Measurements from ENCODE around the gene PSMD6.

PSMD6 gene

DNA sequence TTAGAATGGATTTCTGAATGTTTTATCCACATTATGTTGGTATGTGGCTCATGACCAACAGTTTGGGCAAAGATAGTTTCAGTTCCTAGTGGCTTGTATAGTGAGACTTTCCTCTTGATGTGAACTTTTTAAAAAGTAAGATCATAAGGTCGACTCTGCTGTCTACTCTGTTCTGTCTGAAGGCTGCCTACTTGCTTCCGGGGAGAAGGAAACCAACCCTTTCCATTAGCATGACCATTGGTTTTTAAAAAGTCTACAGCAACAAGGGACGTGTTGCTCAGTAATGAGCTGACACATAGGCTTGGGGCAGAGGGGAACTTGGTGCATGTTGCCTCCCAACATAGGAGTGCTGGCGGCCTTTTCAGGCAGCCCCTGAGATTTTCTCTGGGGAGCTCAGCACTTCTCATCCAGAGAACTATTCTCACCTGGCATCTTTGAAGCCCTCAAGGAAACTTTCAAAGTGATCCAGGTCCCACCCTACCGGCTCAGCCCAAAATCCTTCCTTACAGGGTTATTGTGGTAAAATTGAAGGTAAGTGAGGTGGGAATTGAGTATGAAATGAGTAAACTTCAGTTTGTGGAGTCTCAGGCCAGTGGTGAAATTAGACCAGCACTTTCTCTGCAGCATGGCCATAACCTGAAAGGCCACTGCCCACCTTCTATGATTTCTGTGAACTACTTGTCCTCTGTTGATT, 30.6 kb downstream of the PSMD6 start:
- no peaks in the 10 kb centered on the region for H3K27me3 ChIP-seq
- H3K9me3 ChIP-seq = no peaks in the 10 kb centered on the region
- H3K36me3 ChIP-seq = peaks cover 49% of the 10 kb centered on the region
- no peak overlapping the region for H3K4me3 ChIP-seq (ENCODE audit: low read depth, low read length)
- TF ChIP-seq, protein P1, sequence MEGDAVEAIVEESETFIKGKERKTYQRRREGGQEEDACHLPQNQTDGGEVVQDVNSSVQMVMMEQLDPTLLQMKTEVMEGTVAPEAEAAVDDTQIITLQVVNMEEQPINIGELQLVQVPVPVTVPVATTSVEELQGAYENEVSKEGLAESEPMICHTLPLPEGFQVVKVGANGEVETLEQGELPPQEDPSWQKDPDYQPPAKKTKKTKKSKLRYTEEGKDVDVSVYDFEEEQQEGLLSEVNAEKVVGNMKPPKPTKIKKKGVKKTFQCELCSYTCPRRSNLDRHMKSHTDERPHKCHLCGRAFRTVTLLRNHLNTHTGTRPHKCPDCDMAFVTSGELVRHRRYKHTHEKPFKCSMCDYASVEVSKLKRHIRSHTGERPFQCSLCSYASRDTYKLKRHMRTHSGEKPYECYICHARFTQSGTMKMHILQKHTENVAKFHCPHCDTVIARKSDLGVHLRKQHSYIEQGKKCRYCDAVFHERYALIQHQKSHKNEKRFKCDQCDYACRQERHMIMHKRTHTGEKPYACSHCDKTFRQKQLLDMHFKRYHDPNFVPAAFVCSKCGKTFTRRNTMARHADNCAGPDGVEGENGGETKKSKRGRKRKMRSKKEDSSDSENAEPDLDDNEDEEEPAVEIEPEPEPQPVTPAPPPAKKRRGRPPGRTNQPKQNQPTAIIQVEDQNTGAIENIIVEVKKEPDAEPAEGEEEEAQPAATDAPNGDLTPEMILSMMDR (IDR thresholded peaks at IDR 0.05; ENCODE audit: low read depth, low read length) = no peak
- no peak for DNase-seq
- H3K4me1 ChIP-seq = no peaks in the 10 kb centered on the region

DNA sequence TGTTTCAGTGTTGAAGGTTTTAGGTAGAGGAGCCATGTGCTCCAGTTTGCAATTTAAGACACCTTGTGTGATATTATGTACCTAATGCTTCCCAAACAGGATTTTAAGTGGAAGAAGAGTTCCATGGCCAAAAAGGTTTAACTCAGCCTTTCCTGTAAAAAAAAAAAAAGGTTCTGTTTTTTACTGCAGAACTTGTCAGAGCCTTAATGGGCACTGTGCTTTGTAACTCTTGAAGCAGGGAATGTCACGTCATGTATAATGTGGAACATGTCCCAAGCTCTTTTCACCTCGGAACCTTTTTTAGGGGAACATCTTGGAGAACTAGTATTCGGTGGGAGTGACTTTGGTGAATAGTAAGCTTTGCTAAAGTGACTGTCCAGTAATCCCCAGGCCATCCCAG, 31.6 kb downstream of the PSMD6 start:
- DNase-seq = no peak
- Histone ChIP-seq H3K36me3 (peaks cover 49% of the 10 kb centered on the region), H3K27me3 (no peaks in the 10 kb centered on the region), H3K4me1 (no peaks in the 10 kb centered on the region), H3K9me3 (no peaks in the 10 kb centered on the region), H3K4me3 (ENCODE audit: low read depth, low read length) (no peak overlapping the region)
- TF ChIP-seq, protein P1 (IDR thresholded peaks at IDR 0.05; ENCODE audit: low read depth, low read length) = no peak

DNA sequence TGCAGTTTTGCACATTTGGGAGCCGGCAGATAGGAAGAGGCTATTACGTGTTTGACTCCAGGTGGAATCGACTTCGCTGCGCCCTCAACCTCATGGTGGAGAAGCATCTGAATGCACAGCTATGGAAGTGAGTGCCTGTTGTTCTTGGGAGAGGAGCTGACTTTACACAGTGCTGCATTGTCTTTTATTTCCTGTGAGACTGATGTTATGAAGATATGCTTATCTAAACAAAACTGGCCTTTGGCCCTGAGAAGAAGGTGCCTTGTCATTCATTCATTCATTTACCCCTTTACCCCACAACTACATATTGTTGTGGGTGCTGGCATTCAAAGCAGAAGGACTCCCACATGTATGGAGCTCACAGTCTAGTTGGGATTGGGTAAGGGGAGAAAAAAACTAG, 32.6 kb downstream of the PSMD6 start:
- Histone ChIP-seq H3K4me3 (ENCODE audit: low read depth, low read length) (no peak overlapping the region), H3K36me3 (peaks cover 44% of the 10 kb centered on the region), H3K27me3 (no peaks in the 10 kb centered on the region), H3K9me3 (no peaks in the 10 kb centered on the region), H3K4me1 (no peaks in the 10 kb centered on the region)
- DNase-seq = no peak
- TF ChIP-seq, protein P1 (IDR thresholded peaks at IDR 0.05; ENCODE audit: low read depth, low read length) = no peak

DNA sequence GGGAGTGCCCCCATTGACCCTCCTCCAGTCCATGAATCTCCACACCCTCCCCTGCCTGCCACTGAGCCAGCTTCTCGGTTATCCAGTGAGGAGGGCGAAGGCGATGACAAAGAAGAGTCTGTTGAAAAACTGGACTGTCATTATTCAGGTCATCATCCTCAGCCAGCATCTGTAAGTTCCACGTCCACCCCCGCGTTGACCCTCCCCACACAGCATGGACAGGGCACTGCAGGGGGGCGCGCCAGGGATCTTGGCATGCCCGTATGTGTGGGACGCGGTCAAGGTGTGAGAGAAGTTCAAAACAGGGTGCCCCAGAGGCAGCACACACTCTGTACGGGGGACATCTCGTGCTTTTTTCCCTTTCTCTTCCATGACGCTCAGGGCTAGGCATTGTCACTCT, 33.1 kb downstream of the PSMD6 start:
- Histone ChIP-seq H3K27me3 (no peaks in the 10 kb centered on the region), H3K4me1 (no peaks in the 10 kb centered on the region), H3K4me3 (ENCODE audit: low read depth, low read length) (no peak overlapping the region), H3K36me3 (peaks cover 39% of the 10 kb centered on the region), H3K9me3 (no peaks in the 10 kb centered on the region)
- TF ChIP-seq, protein P1 (IDR thresholded peaks at IDR 0.05; ENCODE audit: low read depth, low read length) = no peak
- DNase-seq = no peak

DNA sequence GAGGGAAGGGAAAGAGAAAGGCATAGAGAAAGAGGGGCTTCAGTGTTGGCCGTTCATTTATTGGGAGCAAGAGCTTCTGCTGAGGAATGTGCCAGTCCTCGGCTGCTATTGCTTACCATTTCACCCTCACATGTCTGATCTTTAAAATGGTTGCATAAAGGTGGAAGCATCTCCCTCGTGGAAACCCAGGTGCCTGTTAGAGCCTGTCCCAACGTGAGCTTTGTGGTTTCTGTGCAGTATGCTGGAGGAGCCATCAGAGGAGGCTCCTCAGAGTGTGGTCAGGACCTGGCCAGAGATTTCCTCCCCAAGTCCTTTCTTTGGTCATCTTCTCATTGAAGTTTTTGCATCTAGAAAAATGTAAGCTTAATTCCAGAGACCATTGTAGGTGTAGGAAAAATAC, 34.4 kb downstream of the PSMD6 start:
- Histone ChIP-seq H3K9me3 (no peaks in the 10 kb centered on the region), H3K36me3 (peaks cover 44% of the 10 kb centered on the region), H3K4me3 (ENCODE audit: low read depth, low read length) (no peak overlapping the region), H3K4me1 (no peaks in the 10 kb centered on the region), H3K27me3 (no peaks in the 10 kb centered on the region)
- TF ChIP-seq, protein P1 (IDR thresholded peaks at IDR 0.05; ENCODE audit: low read depth, low read length) = no peak
- DNase-seq = no peak

DNA sequence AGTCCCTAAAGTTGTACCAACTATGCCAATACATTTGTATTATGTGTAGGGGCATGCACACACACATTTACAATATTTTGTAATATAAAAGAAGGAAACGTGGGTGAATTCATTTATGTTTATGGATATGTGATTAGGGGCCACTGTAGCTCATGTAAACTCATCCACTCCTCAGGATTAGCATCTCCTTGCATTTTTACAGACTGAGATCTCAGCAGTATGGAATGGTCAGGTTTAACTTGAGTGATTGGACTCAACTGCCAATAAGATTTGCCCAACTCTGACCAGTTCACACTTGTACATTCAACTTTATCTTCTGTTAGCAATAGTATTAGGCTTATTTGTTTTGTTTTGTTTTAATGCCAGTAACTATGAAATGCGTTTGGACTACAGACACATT, 36.5 kb downstream of the PSMD6 start:
- no peak for DNase-seq
- Histone ChIP-seq H3K27me3 (no peaks in the 10 kb centered on the region), H3K4me1 (no peaks in the 10 kb centered on the region), H3K36me3 (peaks cover 37% of the 10 kb centered on the region), H3K9me3 (no peaks in the 10 kb centered on the region), H3K4me3 (ENCODE audit: low read depth, low read length) (no peak overlapping the region)
- TF ChIP-seq, protein P1 (IDR thresholded peaks at IDR 0.05; ENCODE audit: low read depth, low read length) = no peak
